ENCODE data around the gene CDH26. TPM values are rescaled to one million over a fixed set of nuclear protein-coding genes. Genes with fewer than 3 reads are reported as not detected.

CDH26 gene
- total RNA-seq, 4 donors from 2014 or later: 0.27 to 0.41 (median 0.29) TPM; not detected in 1

DNA sequence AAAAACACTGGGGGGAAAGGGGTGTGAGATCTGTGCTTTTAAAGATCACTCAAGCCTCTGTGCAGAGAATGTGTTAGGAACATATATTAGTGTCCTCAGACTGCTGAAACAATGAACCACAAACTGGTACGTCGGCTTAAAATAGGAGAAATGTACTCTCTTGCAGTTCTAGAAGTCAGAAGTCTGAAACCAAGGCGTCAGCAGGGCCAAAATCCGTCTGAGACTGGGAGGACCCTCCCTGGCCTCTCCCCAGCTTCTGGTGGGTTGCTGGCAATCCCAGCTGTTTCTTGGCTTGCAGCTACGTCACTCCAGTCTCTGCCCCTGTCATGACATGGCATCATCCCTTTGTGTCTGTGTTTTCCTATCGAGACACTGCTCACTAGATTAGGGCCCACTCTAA lies 3.9 kb downstream of the CDH26 start:
- no peak for TF ChIP-seq POLR2A (IDR thresholded peaks at IDR 0.05)
- TF ChIP-seq, protein P1, sequence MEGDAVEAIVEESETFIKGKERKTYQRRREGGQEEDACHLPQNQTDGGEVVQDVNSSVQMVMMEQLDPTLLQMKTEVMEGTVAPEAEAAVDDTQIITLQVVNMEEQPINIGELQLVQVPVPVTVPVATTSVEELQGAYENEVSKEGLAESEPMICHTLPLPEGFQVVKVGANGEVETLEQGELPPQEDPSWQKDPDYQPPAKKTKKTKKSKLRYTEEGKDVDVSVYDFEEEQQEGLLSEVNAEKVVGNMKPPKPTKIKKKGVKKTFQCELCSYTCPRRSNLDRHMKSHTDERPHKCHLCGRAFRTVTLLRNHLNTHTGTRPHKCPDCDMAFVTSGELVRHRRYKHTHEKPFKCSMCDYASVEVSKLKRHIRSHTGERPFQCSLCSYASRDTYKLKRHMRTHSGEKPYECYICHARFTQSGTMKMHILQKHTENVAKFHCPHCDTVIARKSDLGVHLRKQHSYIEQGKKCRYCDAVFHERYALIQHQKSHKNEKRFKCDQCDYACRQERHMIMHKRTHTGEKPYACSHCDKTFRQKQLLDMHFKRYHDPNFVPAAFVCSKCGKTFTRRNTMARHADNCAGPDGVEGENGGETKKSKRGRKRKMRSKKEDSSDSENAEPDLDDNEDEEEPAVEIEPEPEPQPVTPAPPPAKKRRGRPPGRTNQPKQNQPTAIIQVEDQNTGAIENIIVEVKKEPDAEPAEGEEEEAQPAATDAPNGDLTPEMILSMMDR (IDR thresholded peaks at IDR 0.05 in 4 of 5, conservative IDR thresholded peaks at IDR 0.05 in 1 of 5): no peak
- no peak for ATAC-seq
- no peak overlapping the region for H3K4me3 ChIP-seq
- intact Hi-C loops (cut with DNase I; ENCODE audit: low total_unique reads) (no loop called here), in situ Hi-C loops (cut with MboI; ENCODE audit: low sequenced_read_pairs in 4 of 4) (no loop called here)
- no peak overlapping the region for H3K27ac ChIP-seq
- H3K9me3 ChIP-seq: no peaks in the 10 kb centered on the region
- H3K36me3 ChIP-seq: no peaks in the 10 kb centered on the region
- no peaks in the 10 kb centered on the region for H3K4me1 ChIP-seq
- no peaks in the 10 kb centered on the region for H3K27me3 ChIP-seq
- DNase-seq: no peak

DNA sequence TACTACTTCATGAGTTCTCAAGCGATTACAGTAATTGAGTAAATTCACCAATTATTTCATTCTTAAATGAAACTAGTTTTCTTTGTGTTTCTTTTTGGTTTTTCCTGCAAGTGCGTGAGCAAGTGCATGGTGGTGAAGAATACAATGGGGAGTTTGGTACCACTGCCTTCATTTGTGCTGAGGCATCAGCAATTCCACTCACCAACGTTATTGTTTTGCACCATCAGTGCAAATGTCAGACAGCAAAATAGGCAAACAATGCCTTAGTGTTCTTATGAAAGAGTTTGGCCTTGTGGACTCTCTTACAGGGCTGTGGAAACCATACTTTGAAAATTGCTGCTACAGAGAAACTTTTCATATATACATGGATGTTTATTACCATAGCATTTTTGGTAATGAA lies 8.2 kb downstream of the CDH26 start:
- TF ChIP-seq, protein P1 (IDR thresholded peaks at IDR 0.05 in 4 of 5, conservative IDR thresholded peaks at IDR 0.05 in 1 of 5): no peak
- TF ChIP-seq POLR2A (IDR thresholded peaks at IDR 0.05): no peak

DNA sequence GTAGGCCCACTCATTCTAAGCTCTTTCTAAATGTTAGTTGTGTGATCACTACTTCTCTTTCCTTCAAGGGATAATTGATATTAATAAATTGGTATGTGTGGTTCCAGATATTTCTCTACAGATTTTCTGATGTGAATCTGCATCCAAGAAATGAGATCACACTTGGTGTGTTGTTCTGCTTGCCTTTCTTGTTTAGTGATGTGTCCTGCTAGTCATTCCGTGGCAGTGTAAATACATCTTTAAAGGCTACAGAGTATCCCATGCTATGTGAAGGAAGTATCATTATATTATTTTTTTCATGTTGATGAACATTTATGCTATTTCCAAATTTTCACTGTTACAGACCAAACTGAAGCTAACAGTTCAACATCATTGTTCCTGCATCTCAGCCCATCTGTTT lies 13.2 kb downstream of the CDH26 start:
- Histone ChIP-seq H3K9me3 (no peaks in the 10 kb centered on the region), H3K36me3 (no peaks in the 10 kb centered on the region), H3K4me3 (no peak overlapping the region), H3K4me1 (no peaks in the 10 kb centered on the region), H3K27me3 (no peaks in the 10 kb centered on the region), H3K27ac (no peak overlapping the region)
- no peak for ATAC-seq
- TF ChIP-seq, protein P1 (IDR thresholded peaks at IDR 0.05 in 4 of 5, conservative IDR thresholded peaks at IDR 0.05 in 1 of 5): no peak
- no peak for TF ChIP-seq POLR2A (IDR thresholded peaks at IDR 0.05)
- no peak for DNase-seq
- in situ Hi-C loops (cut with MboI; ENCODE audit: low sequenced_read_pairs in 4 of 4) (no loop called here), intact Hi-C loops (cut with DNase I; ENCODE audit: low total_unique reads) (no loop called here)

More for the DNA sequence above, 8.2 kb downstream of the CDH26 start:
- no peaks in the 10 kb centered on the region for H3K36me3 ChIP-seq
- H3K4me3 ChIP-seq: no peak overlapping the region
- H3K27me3 ChIP-seq: no peaks in the 10 kb centered on the region
- no peak overlapping the region for H3K27ac ChIP-seq
- no peaks in the 10 kb centered on the region for H3K4me1 ChIP-seq
- DNase-seq (no peak), ATAC-seq (no peak)
- H3K9me3 ChIP-seq: no peaks in the 10 kb centered on the region
- intact Hi-C loops (cut with DNase I; ENCODE audit: low total_unique reads) (no loop called here), in situ Hi-C loops (cut with MboI; ENCODE audit: low sequenced_read_pairs in 4 of 4) (no loop called here)

DNA sequence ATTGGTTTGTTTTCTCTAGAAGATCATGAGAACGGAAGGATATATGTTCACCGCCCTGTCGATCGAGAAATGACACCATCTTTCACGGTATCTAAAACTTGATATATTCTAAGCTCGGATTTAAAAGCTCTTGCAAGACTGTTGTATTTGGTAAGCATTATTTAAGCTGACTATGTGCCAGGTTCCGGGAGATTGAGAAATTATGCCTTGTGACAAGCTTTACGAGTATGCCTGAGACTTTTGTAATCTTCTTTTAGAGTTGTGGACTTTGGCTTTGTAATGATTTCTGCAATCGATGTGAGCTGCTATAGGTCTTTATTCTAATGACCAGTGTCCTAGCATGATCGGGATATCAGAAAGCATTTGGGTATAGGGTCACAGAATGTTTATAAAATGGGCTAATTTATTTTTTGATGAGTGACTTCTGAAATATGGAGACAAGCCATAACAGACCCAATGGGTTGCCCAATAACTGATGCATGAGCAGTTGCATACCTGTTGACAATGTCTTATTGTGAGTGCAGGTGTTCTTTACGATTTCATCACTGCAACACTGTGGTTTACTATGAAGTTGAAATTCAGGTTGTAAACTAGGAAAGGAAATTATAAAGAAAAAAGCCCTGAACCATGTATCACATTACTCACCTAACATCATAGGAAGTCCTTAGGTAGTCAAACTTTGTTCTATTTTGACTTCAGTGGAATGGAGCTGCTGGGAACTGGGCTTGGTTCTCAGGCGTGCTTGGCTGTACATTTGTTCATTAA lies 14.0 kb downstream of the CDH26 start:
- H3K27ac ChIP-seq: no peak overlapping the region
- no peaks in the 10 kb centered on the region for H3K36me3 ChIP-seq
- intact Hi-C loops (cut with DNase I; ENCODE audit: low total_unique reads): no loop called here
- H3K9me3 ChIP-seq: no peaks in the 10 kb centered on the region
- in situ Hi-C loops (cut with MboI; ENCODE audit: low sequenced_read_pairs in 4 of 4): no loop called here
- TF ChIP-seq, protein P1 (IDR thresholded peaks at IDR 0.05 in 4 of 5, conservative IDR thresholded peaks at IDR 0.05 in 1 of 5): no peak
- no peak for TF ChIP-seq POLR2A (IDR thresholded peaks at IDR 0.05)
- ATAC-seq (no peak), DNase-seq (no peak)
- H3K4me3 ChIP-seq: no peak overlapping the region
- no peaks in the 10 kb centered on the region for H3K4me1 ChIP-seq
- no peaks in the 10 kb centered on the region for H3K27me3 ChIP-seq
